Liver (tissue), 3 donors: ENCODE results near the gene ARL4A.

Source experiments
- EGR1 ChIP-seq, 2 donors: IDR thresholded peaks; 2 replicates each; pipeline ENCODE4 v1.6.1; 2016 to 2018; ENCODE audit warnings: antibody characterized with exemption in 2 of 2, low read depth in 2 of 2
- YY1 ChIP-seq: IDR thresholded peaks from 2 replicates; pipeline ENCODE4 v1.6.1; 2016; ENCODE audit warnings: antibody characterized with exemption, mild to moderate bottlenecking
- TF ChIP-seq, protein P1 (sequence below): fragments of 150-350 bp; IDR thresholded peaks from 2 replicates; pipeline ENCODE4 v1.5.1; 2017; ENCODE audit warnings: improper control_type of control experiment, low read depth, low read length; ENCODE audit not compliant: missing input control
- donor health status: healthy.
- donor health status: healthy.

- TF ChIP-seq, protein P1, sequence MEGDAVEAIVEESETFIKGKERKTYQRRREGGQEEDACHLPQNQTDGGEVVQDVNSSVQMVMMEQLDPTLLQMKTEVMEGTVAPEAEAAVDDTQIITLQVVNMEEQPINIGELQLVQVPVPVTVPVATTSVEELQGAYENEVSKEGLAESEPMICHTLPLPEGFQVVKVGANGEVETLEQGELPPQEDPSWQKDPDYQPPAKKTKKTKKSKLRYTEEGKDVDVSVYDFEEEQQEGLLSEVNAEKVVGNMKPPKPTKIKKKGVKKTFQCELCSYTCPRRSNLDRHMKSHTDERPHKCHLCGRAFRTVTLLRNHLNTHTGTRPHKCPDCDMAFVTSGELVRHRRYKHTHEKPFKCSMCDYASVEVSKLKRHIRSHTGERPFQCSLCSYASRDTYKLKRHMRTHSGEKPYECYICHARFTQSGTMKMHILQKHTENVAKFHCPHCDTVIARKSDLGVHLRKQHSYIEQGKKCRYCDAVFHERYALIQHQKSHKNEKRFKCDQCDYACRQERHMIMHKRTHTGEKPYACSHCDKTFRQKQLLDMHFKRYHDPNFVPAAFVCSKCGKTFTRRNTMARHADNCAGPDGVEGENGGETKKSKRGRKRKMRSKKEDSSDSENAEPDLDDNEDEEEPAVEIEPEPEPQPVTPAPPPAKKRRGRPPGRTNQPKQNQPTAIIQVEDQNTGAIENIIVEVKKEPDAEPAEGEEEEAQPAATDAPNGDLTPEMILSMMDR = no peak
- TF ChIP-seq YY1 = no peak
- TF ChIP-seq EGR1 (IDR thresholded peaks at IDR 0.05; ENCODE audit: low read depth in 2 of 2) = no peak
These were observed 45.0 kb downstream of the ARL4A start for GRCh38 chr7:12732428-12732827.
